ENCODE data around the gene KIF5B. TPM values are rescaled to one million over a fixed set of nuclear protein-coding genes. Genes with fewer than 3 reads are reported as not detected.

Gene KIF5B
- total and polyA plus RNA-seq, 9 of the 15 experiments (the other 6 are each of a cell fraction or from before 2014, with no cell fraction given) = 24.4 to 94.4 (median 68.9) TPM

DNA sequence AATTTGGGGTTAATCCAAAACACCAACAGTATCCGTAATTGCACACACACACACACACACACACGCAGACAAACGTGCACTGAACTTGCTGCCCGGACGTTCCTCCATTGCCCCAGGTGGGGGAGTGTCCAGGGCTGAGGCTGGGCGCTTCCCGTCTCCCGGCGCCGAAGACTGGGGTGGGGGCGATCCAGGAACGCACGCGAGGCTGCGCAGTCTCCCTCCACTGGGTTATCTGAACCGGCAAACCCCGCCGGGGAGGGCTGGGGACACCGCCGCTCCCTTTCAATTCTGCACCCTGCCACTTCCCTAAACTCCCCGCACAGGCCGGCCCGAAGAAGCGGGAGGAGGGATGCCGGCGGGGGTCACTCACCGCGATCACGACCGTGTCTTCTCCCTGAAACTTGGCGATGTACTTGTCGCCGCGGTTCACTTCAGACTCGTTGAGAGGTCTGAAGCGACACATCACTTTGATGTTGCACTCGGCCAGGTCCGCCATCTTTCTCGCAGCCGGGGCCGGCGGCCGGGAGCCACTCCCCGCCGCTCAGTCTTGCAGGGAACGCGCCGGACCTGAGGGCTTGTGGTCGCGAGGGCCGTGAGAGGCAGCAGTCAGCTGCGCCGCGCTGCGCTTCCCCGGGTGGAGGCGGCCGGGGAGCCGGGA, 618 bp downstream of the KIF5B start (continued):
- TF ChIP-seq POLR2AphosphoS5 (IDR thresholded peaks at IDR 0.05; ENCODE audit: control insufficient read depth, insufficient read depth, low read depth, low read length) = peak; percentile 68; the same call in 1 of the 2 replicates
- TF ChIP-seq BHLHE40 (IDR thresholded peaks at IDR 0.05; ENCODE audit: low read length) = peak; percentile 82
- TF ChIP-seq SMARCA4 (IDR thresholded peaks at IDR 0.05) = peak; percentile 58; the same call in 1 of the 2 replicates
- TF ChIP-seq NFE2L1 (tag; IDR thresholded peaks at IDR 0.05; ENCODE audit: borderline replicate concordance, low read depth) = no peak
- TF ChIP-seq, protein P1, sequence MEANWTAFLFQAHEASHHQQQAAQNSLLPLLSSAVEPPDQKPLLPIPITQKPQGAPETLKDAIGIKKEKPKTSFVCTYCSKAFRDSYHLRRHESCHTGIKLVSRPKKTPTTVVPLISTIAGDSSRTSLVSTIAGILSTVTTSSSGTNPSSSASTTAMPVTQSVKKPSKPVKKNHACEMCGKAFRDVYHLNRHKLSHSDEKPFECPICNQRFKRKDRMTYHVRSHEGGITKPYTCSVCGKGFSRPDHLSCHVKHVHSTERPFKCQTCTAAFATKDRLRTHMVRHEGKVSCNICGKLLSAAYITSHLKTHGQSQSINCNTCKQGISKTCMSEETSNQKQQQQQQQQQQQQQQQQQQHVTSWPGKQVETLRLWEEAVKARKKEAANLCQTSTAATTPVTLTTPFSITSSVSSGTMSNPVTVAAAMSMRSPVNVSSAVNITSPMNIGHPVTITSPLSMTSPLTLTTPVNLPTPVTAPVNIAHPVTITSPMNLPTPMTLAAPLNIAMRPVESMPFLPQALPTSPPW (CRISPR knock-in tag; IDR thresholded peaks at IDR 0.05) = peak; percentile 75
- no peak for TF ChIP-seq ZNF696 (CRISPR knock-in tag; conservative IDR thresholded peaks at IDR 0.05)
- TF ChIP-seq, protein P2, sequence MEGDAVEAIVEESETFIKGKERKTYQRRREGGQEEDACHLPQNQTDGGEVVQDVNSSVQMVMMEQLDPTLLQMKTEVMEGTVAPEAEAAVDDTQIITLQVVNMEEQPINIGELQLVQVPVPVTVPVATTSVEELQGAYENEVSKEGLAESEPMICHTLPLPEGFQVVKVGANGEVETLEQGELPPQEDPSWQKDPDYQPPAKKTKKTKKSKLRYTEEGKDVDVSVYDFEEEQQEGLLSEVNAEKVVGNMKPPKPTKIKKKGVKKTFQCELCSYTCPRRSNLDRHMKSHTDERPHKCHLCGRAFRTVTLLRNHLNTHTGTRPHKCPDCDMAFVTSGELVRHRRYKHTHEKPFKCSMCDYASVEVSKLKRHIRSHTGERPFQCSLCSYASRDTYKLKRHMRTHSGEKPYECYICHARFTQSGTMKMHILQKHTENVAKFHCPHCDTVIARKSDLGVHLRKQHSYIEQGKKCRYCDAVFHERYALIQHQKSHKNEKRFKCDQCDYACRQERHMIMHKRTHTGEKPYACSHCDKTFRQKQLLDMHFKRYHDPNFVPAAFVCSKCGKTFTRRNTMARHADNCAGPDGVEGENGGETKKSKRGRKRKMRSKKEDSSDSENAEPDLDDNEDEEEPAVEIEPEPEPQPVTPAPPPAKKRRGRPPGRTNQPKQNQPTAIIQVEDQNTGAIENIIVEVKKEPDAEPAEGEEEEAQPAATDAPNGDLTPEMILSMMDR (IDR thresholded peaks at IDR 0.05 in 2 of 3, conservative IDR thresholded peaks at IDR 0.05 in 1 of 3; ENCODE audit: insufficient read depth in 2 of 3, low read depth in 1 of 3, low read length in 3 of 3) = peak in 1 of 3 experiments; percentile 17; a peak in 1 of 6 replicates
- TF ChIP-seq, protein P3, sequence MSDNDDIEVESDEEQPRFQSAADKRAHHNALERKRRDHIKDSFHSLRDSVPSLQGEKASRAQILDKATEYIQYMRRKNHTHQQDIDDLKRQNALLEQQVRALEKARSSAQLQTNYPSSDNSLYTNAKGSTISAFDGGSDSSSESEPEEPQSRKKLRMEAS (CRISPR knock-in tag; IDR thresholded peaks at IDR 0.05) = peak; percentile 32; the same call in 1 of the 2 replicates
- TF ChIP-seq, protein P4, sequence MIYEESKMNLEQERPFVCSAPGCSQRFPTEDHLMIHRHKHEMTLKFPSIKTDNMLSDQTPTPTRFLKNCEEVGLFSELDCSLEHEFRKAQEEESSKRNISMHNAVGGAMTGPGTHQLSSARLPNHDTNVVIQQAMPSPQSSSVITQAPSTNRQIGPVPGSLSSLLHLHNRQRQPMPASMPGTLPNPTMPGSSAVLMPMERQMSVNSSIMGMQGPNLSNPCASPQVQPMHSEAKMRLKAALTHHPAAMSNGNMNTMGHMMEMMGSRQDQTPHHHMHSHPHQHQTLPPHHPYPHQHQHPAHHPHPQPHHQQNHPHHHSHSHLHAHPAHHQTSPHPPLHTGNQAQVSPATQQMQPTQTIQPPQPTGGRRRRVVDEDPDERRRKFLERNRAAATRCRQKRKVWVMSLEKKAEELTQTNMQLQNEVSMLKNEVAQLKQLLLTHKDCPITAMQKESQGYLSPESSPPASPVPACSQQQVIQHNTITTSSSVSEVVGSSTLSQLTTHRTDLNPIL (CRISPR knock-in tag; IDR thresholded peaks at IDR 0.05) = no peak
- TF ChIP-seq ZKSCAN3 (CRISPR knock-in tag; IDR thresholded peaks at IDR 0.05) = no peak
- peak in 1 of 2 experiments; percentile 9; a peak in 1 of 4 replicates for TF ChIP-seq RCOR1 (IDR thresholded peaks at IDR 0.05; ENCODE audit: borderline replicate concordance in 1 of 2, low read depth in 2 of 2, low read length in 2 of 2)
- TF ChIP-seq EP300 (IDR thresholded peaks at IDR 0.05; ENCODE audit: low read length) = 0 out of 2 replicates have a peak, but pooled peaks have one; percentile 9
- TF ChIP-seq, protein P5, sequence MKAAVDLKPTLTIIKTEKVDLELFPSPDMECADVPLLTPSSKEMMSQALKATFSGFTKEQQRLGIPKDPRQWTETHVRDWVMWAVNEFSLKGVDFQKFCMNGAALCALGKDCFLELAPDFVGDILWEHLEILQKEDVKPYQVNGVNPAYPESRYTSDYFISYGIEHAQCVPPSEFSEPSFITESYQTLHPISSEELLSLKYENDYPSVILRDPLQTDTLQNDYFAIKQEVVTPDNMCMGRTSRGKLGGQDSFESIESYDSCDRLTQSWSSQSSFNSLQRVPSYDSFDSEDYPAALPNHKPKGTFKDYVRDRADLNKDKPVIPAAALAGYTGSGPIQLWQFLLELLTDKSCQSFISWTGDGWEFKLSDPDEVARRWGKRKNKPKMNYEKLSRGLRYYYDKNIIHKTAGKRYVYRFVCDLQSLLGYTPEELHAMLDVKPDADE (conservative IDR thresholded peaks at IDR 0.05; ENCODE audit: control insufficient read depth, low read depth, low read length) = peak; percentile 73; the same call in 1 of the 2 replicates
- TF ChIP-seq, protein P6, sequence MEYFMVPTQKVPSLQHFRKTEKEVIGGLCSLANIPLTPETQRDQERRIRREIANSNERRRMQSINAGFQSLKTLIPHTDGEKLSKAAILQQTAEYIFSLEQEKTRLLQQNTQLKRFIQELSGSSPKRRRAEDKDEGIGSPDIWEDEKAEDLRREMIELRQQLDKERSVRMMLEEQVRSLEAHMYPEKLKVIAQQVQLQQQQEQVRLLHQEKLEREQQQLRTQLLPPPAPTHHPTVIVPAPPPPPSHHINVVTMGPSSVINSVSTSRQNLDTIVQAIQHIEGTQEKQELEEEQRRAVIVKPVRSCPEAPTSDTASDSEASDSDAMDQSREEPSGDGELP (CRISPR knock-in tag; IDR thresholded peaks at IDR 0.05; ENCODE audit: borderline replicate concordance) = peak; percentile 74
- TF ChIP-seq, protein P7, sequence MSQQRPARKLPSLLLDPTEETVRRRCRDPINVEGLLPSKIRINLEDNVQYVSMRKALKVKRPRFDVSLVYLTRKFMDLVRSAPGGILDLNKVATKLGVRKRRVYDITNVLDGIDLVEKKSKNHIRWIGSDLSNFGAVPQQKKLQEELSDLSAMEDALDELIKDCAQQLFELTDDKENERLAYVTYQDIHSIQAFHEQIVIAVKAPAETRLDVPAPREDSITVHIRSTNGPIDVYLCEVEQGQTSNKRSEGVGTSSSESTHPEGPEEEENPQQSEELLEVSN (IDR thresholded peaks at IDR 0.05; ENCODE audit: borderline replicate concordance in 1 of 2, extremely low read depth in 1 of 2, insufficient read depth in 1 of 2, insufficient read length in 1 of 2, low read depth in 1 of 2, low read length in 1 of 2, poor library complexity in 1 of 2, severe bottlenecking in 1 of 2) = no peak
- TF ChIP-seq TAF1 (IDR thresholded peaks at IDR 0.05; ENCODE audit: control insufficient read depth, extremely low read depth, insufficient read depth, low read length, severe bottlenecking) = peak; percentile 44
- TF ChIP-seq RHOXF2B (CRISPR knock-in tag; conservative IDR thresholded peaks at IDR 0.05) = no peak

Data from K562 (cell line).